Measurements from ENCODE around the gene VAX1. TPM values are rescaled to one million over a fixed set of nuclear protein-coding genes. Genes with fewer than 3 reads are reported as not detected.

VAX1 gene
- total RNA-seq, 3 donors from 2014 or later (not counting 1 experiment from before 2014, with no cell fraction given): not detected

- Mint-ChIP-seq H3K9me3 (no peaks in the 10 kb centered on the region), H3K4me1 (peaks cover 14 to 21% of the 10 kb centered on the region in 2 donors), H3K27me3 (ENCODE audit: low read depth in 2 of 2) (peaks cover 60 to 74% of the 10 kb centered on the region in 2 donors), H3K36me3 (peaks cover 16% of the 10 kb centered on the region), H3K4me3 (no peak overlapping the region), H3K27ac (no peak overlapping the region)
- no peaks in the 10 kb centered on the region for H3K36me3 ChIP-seq (ENCODE audit: control insufficient read depth, insufficient read depth, low read length)
- intact Hi-C loops (cut with micrococcal nuclease): no loop called here
- DNase-seq (no peak), ATAC-seq (no peak)
- no peak overlapping the region for H3K4me3 ChIP-seq (ENCODE audit: low read length)
- H3K4me1 ChIP-seq (ENCODE audit: control insufficient read depth, insufficient read depth, low read length): peaks cover 12% of the 10 kb centered on the region
- H3K27ac ChIP-seq (ENCODE audit: low read length): no peak overlapping the region
- TF ChIP-seq, protein P1, sequence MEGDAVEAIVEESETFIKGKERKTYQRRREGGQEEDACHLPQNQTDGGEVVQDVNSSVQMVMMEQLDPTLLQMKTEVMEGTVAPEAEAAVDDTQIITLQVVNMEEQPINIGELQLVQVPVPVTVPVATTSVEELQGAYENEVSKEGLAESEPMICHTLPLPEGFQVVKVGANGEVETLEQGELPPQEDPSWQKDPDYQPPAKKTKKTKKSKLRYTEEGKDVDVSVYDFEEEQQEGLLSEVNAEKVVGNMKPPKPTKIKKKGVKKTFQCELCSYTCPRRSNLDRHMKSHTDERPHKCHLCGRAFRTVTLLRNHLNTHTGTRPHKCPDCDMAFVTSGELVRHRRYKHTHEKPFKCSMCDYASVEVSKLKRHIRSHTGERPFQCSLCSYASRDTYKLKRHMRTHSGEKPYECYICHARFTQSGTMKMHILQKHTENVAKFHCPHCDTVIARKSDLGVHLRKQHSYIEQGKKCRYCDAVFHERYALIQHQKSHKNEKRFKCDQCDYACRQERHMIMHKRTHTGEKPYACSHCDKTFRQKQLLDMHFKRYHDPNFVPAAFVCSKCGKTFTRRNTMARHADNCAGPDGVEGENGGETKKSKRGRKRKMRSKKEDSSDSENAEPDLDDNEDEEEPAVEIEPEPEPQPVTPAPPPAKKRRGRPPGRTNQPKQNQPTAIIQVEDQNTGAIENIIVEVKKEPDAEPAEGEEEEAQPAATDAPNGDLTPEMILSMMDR (IDR thresholded peaks at IDR 0.05): no peak
- no peaks in the 10 kb centered on the region for H3K9me3 ChIP-seq (ENCODE audit: control insufficient read depth, insufficient read depth, low read length)
- peaks cover 65% of the 10 kb centered on the region for H3K27me3 ChIP-seq (ENCODE audit: control insufficient read depth, insufficient read depth, low read length)
- 5% methylated on average over 27 of the region's 27 CpGs for WGBS (ENCODE audit: insufficient coverage)
Measured at GRCh38 chr10:117132751-117133231, 5.3 kb downstream of the VAX1 start.

DNA sequence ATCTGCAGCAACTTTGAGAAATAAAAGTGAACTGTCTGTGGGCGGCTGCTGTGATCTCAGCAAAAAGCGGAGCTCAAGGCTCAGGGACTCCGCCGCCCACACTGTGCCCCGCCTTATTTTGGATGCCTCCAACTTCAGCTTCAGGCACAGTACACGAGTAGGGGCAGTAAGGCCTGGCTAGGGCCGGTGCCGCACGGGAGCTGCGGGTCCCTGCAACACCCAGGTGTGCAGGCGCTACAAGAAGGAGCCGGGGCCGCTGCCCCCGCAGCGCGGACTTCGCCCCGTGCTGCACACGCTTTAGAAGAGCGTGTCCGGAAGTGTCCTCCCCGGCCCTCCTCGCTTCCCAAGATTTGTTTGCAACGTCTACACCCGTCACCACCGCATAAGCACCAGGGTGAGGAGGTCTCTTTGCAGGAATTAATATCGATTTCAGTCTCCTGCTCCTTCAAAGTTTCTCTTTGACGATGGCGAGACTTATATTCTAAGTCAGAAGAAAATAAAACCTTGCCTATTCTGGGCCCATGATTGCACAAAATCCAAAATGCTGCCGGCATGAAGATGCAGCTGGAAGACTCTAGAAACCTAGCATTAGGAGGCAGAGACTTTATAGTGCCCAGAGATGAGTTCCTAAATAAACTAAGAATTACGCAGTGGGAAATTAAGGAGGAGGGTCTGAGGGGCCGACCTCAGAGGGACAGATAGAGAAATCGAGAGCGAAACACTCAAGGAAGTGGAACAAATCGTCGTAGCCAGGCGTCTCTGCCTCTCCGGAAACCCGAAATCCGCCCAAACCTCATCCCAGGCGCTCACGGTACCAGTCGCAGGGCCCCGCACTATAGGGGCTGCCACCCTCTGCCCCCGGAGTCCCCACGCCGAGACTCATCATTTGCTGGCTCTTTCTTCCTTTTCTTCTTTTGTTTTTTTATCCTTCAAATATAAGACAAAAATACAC lies 6.4 kb downstream of the VAX1 start:
- Histone ChIP-seq H3K9me3 (ENCODE audit: control insufficient read depth, insufficient read depth, low read length) (no peaks in the 10 kb centered on the region), H3K4me1 (ENCODE audit: control insufficient read depth, insufficient read depth, low read length) (peaks cover 10% of the 10 kb centered on the region), H3K36me3 (ENCODE audit: control insufficient read depth, insufficient read depth, low read length) (no peaks in the 10 kb centered on the region), H3K27ac (ENCODE audit: low read length) (no peak overlapping the region), H3K4me3 (ENCODE audit: low read length) (no peak overlapping the region), H3K27me3 (ENCODE audit: control insufficient read depth, insufficient read depth, low read length) (peaks cover 63% of the 10 kb centered on the region)
- Mint-ChIP-seq H3K4me3 (peak overlapping the region; percentile 28), H3K4me1 (peaks cover 14 to 21% of the 10 kb centered on the region in 2 donors), H3K36me3 (peaks cover 16% of the 10 kb centered on the region), H3K27ac (no peak overlapping the region), H3K27me3 (ENCODE audit: low read depth in 2 of 2) (peaks cover 61 to 83% of the 10 kb centered on the region in 2 donors), H3K9me3 (no peaks in the 10 kb centered on the region)
- DNase-seq (no peak), ATAC-seq (no peak)
- intact Hi-C loops (cut with micrococcal nuclease): no loop called here
- WGBS (ENCODE audit: insufficient coverage): 7% methylated on average over 47 of the region's 47 CpGs
- TF ChIP-seq, protein P1 (IDR thresholded peaks at IDR 0.05): no peak

DNA sequence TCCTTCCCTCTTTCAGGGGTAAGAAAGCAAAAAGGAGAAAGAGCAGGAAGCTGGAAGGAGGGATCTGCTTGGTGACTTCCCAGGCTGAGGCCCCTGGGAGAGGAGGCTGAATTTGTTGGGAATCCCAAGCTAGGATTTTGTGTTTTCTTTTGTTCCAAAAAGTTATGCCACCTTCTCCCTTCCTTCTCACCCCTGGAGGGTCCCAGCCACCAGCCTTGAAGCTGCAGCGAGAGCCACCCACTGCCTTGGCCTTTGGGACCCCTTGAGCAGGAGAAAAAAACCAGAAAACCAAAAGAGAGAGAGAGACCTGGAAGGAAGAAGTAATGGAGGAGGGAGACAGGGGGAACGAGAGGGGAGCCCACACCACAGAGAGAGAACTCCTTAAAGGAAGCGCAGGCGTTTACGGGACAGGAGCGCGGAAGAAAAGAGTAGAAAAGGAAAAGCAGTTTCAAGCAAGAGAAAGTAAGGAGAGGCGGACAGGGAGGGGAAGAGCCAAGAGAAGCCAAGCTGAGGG lies 7.2 kb downstream of the VAX1 start:
- H3K4me3 Mint-ChIP-seq: peak overlapping the region; percentile 63
- H3K27ac Mint-ChIP-seq: no peak overlapping the region
- H3K27me3 Mint-ChIP-seq (ENCODE audit: low read depth in 2 of 2): peaks cover 58 to 80% of the 10 kb centered on the region in 2 donors
- intact Hi-C loops (cut with micrococcal nuclease): no loop called here
- Histone ChIP-seq H3K27ac (ENCODE audit: low read length) (no peak overlapping the region), H3K9me3 (ENCODE audit: control insufficient read depth, insufficient read depth, low read length) (no peaks in the 10 kb centered on the region), H3K4me1 (ENCODE audit: control insufficient read depth, insufficient read depth, low read length) (peaks cover 9% of the 10 kb centered on the region), H3K27me3 (ENCODE audit: control insufficient read depth, insufficient read depth, low read length) (peaks cover 58% of the 10 kb centered on the region), H3K36me3 (ENCODE audit: control insufficient read depth, insufficient read depth, low read length) (no peaks in the 10 kb centered on the region), H3K4me3 (ENCODE audit: low read length) (no peak overlapping the region)
- ATAC-seq: no peak
- WGBS (ENCODE audit: insufficient coverage): 26% methylated on average over 8 of the region's 8 CpGs
- H3K9me3 Mint-ChIP-seq: no peaks in the 10 kb centered on the region
- peaks cover 14 to 18% of the 10 kb centered on the region in 2 donors for H3K4me1 Mint-ChIP-seq
- no peak for DNase-seq
- TF ChIP-seq, protein P1 (IDR thresholded peaks at IDR 0.05): no peak
- peaks cover 16% of the 10 kb centered on the region for H3K36me3 Mint-ChIP-seq

Measured in natural killer cell (primary cell).